Measurements from ENCODE around the gene ETV3L.
"Not testable (repeated sequence)": the region's sequence is repeated elsewhere in the genome, so short reads cannot be mapped to it uniquely, and the experiment has no call there.

The ETV3L gene

GRCh38 chr1:157073944-157074685, 25.5 kb downstream of the ETV3L start:
- Histone ChIP-seq H3K4me3 (replicated peaks; ENCODE audit: low read depth, low read length) (no peak overlapping the region), H3K27me3 (replicated peaks; ENCODE audit: control insufficient read depth, insufficient read depth, low read length) (no peaks in the 10 kb centered on the region; the same call in 1 of the 2 replicates), H3K36me3 (ENCODE audit: control insufficient read depth, insufficient read depth, low read length) (no peaks in the 10 kb centered on the region)
- peak; percentile 74 for TF ChIP-seq CTCF (IDR thresholded peaks at IDR 0.05; ENCODE audit: insufficient read depth, low read length, poor library complexity, severe bottlenecking)
- DNase-seq (ENCODE audit: extremely low read depth, insufficient read length): peak; percentile 31

GRCh38 chr1:157069601-157070000, 30.0 kb downstream of the ETV3L start:
- H3K36me3 ChIP-seq (ENCODE audit: control insufficient read depth, insufficient read depth, low read length): no peaks in the 10 kb centered on the region
- H3K4me3 ChIP-seq (replicated peaks; ENCODE audit: low read depth, low read length): no peak overlapping the region
- DNase-seq (ENCODE audit: extremely low read depth, insufficient read length): no peak
- no peaks in the 10 kb centered on the region; the same call in 1 of the 2 replicates for H3K27me3 ChIP-seq (replicated peaks; ENCODE audit: control insufficient read depth, insufficient read depth, low read length)
- no peak for TF ChIP-seq CTCF (IDR thresholded peaks at IDR 0.05; ENCODE audit: insufficient read depth, low read length, poor library complexity, severe bottlenecking)

- not testable (repeated sequence) for DNase-seq (ENCODE audit: extremely low read depth, insufficient read length); H3K36me3 ChIP-seq (ENCODE audit: control insufficient read depth, insufficient read depth, low read length); H3K4me3 ChIP-seq (replicated peaks; ENCODE audit: low read depth, low read length); H3K27me3 ChIP-seq (replicated peaks; ENCODE audit: control insufficient read depth, insufficient read depth, low read length)
Observed at GRCh38 chr1:157059241-157059640, 40.4 kb downstream of the ETV3L start.

GRCh38 chr1:157056269-157056668, 43.3 kb downstream of the ETV3L start:
- DNase-seq (ENCODE audit: extremely low read depth, insufficient read length): no peak
- TF ChIP-seq CTCF (IDR thresholded peaks at IDR 0.05; ENCODE audit: insufficient read depth, low read length, poor library complexity, severe bottlenecking): no peak
- Histone ChIP-seq H3K4me3 (replicated peaks; ENCODE audit: low read depth, low read length) (no peak overlapping the region), H3K36me3 (ENCODE audit: control insufficient read depth, insufficient read depth, low read length) (no peaks in the 10 kb centered on the region), H3K27me3 (replicated peaks; ENCODE audit: control insufficient read depth, insufficient read depth, low read length) (no peaks in the 10 kb centered on the region)

GRCh38 chr1:157055729-157056128, 43.9 kb downstream of the ETV3L start:
- not testable (repeated sequence) for H3K27me3 ChIP-seq (replicated peaks; ENCODE audit: control insufficient read depth, insufficient read depth, low read length); H3K4me3 ChIP-seq (replicated peaks; ENCODE audit: low read depth, low read length); DNase-seq (ENCODE audit: extremely low read depth, insufficient read length); H3K36me3 ChIP-seq (ENCODE audit: control insufficient read depth, insufficient read depth, low read length)

- no peaks in the 10 kb centered on the region for H3K36me3 ChIP-seq (ENCODE audit: control insufficient read depth, insufficient read depth, low read length)
- TF ChIP-seq CTCF (IDR thresholded peaks at IDR 0.05; ENCODE audit: insufficient read depth, low read length, poor library complexity, severe bottlenecking): no peak
- H3K27me3 ChIP-seq (replicated peaks; ENCODE audit: control insufficient read depth, insufficient read depth, low read length): no peaks in the 10 kb centered on the region
- DNase-seq (ENCODE audit: extremely low read depth, insufficient read length): no peak
- no peak overlapping the region for H3K4me3 ChIP-seq (replicated peaks; ENCODE audit: low read depth, low read length)
Observed at GRCh38 chr1:157050836-157051235, 48.8 kb downstream of the ETV3L start.

GRCh38 chr1:157047062-157047410, 52.6 kb downstream of the ETV3L start:
- H3K36me3 ChIP-seq (ENCODE audit: control insufficient read depth, insufficient read depth, low read length): no peaks in the 10 kb centered on the region
- DNase-seq (ENCODE audit: extremely low read depth, insufficient read length): no peak
- TF ChIP-seq CTCF (IDR thresholded peaks at IDR 0.05; ENCODE audit: insufficient read depth, low read length, poor library complexity, severe bottlenecking): no peak
- no peak overlapping the region for H3K4me3 ChIP-seq (replicated peaks; ENCODE audit: low read depth, low read length)
- H3K27me3 ChIP-seq (replicated peaks; ENCODE audit: control insufficient read depth, insufficient read depth, low read length): no peaks in the 10 kb centered on the region
